Kidney (tissue), 14 donors: ENCODE data around the gene NCOA7. TPM values are rescaled to one million over a fixed set of nuclear protein-coding genes. Genes with fewer than 3 reads are reported as not detected.
A peak's percentile ranks its signal among the peaks of the same experiment; 100 is the strongest.

Experiments
- DNase-seq, 5 donors: peaks; one replicate each; pipeline ENCODE4 v3.0.0-alpha.2; 2013 to 2020
- FAIRE-seq: peaks from 2 replicates; lab custom pipeline; 2012; peaks lifted over from hg19 to GRCh38; lab: Jason Lieb, UNC
- H3K27ac ChIP-seq, 2 donors: one replicate each; pipeline ENCODE4 v1.7.0; 2013; ENCODE audit warnings: low read depth in 2 of 2, low read length in 2 of 2, inconsistent platforms in 1 of 2
- H3K27me3 ChIP-seq: one replicate; pipeline ENCODE4 v1.7.1; 2013; ENCODE audit warnings: low read length, inconsistent platforms; ENCODE audit not compliant: control insufficient read depth, insufficient read depth
- H3K36me3 ChIP-seq, 3 donors: one replicate each; pipeline versions ENCODE4 v1.7.0 to v1.7.1; 2013; ENCODE audit warnings: low read length in 3 of 3, control low read depth in 1 of 3, inconsistent platforms in 1 of 3; ENCODE audit not compliant: insufficient read depth in 3 of 3, control insufficient read depth in 2 of 3
- H3K4me1 ChIP-seq, 3 donors: one replicate each; pipeline versions ENCODE4 v1.7.0 to v1.7.1; 2013; ENCODE audit warnings: low read length in 3 of 3, inconsistent platforms in 1 of 3, low read depth in 1 of 3; ENCODE audit not compliant: control insufficient read depth in 2 of 3, insufficient read depth in 2 of 3
- H3K4me3 ChIP-seq, 3 donors: one replicate each; pipeline versions ENCODE4 v1.7.0 to v1.8.1; 2013; ENCODE audit warnings: low read length in 3 of 3, control low read depth in 1 of 3, inconsistent platforms in 1 of 3
- H3K9ac ChIP-seq, 3 donors: one replicate each; pipeline versions ENCODE4 v1.7.0 to v1.7.1; 2013; ENCODE audit warnings: low read length in 3 of 3, control low read depth in 1 of 3, inconsistent platforms in 1 of 3
- H3K9me3 ChIP-seq, 3 donors: one replicate each; pipeline versions ENCODE4 v1.7.0 to v1.7.1; 2013; ENCODE audit warnings: low read length in 3 of 3, control low read depth in 1 of 3, inconsistent platforms in 1 of 3; ENCODE audit not compliant: control insufficient read depth in 2 of 3, insufficient read depth in 1 of 3
- intact Hi-C: fragments of 100-400 bp; cut with DNase I; formaldehyde crosslinking; loops from one replicate; pipeline ENCODE4 v1.11.1; 2022
- polyA plus RNA-seq: library from polyadenylated mRNA; stranded (reverse); fragments of 350-450 nt; fragmentation: Illumina TruSeq; extraction: RNeasy Lipid Tissue Mini Kit (QIAGEN cat#74804); gene quantifications from one replicate; pipeline ENCODE4 v1.2.3, GENCODE V29; 2014; ENCODE audit warnings: low read depth, low replicate concordance; ENCODE audit not compliant: insufficient read depth
- total RNA-seq: library from RNA; stranded (reverse); fragmentation: NEBNext Ultra II Directional; extraction: Animal tissue kit (Norgen Biotek cat#: 25700); gene quantifications from one replicate; pipeline ENCODE4 v1.2.1, GENCODE V29; 2021
- TF ChIP-seq, protein P1 (sequence below): IDR thresholded peaks from 3 replicates; pipeline ENCODE4 v1.5.1; 2012; ENCODE audit warnings: mild to moderate bottlenecking, moderate library complexity, borderline replicate concordance; ENCODE audit not compliant: insufficient read depth; ENCODE audit errors: extremely low read depth
- donor health status: control.
- donor health status: control.
- donor health status: control.
- donor health status: control.
- donor health status: control.
- donor health status: DM: yes; HTN: yes; CAD: no.
- donor health status: Normal renal cell carcinoma (clear cell type).

The NCOA7 gene
- total and polyA plus RNA-seq, 2 donors from 2014 or later = 21.0 to 135 TPM

DNA sequence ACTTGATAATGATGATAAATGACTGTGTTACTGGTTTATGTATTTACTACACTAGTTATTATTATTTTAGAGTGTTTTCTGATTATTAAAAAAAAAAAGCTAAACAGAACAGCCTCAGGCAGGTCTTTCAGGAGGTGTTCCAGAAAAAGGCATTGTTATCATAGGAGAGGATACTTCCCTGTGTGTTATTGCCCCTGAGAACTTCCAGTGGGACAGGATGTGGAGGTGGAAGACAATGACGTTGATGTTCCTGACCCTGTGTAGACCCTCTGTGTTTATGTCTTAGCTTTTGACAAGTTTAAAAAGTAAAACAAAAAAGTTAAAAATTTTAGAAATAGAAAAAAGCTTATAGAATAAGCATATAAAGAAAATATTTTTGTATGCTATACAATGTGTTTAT, 49.1 kb downstream of the NCOA7 start:
- DNase-seq (no peak), FAIRE-seq (peak; percentile 71)
- intact Hi-C loops = no loop called here
- Histone ChIP-seq H3K9me3 (no peaks in the 10 kb centered on the region), H3K4me3 (no peak overlapping the region), H3K9ac (no peak overlapping the region), H3K27me3 (no peaks in the 10 kb centered on the region), H3K4me1 (peaks cover 0 to 12% (median 3%) of the 10 kb centered on the region in 3 donors), H3K27ac (no peak overlapping the region), H3K36me3 (no peaks in the 10 kb centered on the region)
- TF ChIP-seq, protein P1, sequence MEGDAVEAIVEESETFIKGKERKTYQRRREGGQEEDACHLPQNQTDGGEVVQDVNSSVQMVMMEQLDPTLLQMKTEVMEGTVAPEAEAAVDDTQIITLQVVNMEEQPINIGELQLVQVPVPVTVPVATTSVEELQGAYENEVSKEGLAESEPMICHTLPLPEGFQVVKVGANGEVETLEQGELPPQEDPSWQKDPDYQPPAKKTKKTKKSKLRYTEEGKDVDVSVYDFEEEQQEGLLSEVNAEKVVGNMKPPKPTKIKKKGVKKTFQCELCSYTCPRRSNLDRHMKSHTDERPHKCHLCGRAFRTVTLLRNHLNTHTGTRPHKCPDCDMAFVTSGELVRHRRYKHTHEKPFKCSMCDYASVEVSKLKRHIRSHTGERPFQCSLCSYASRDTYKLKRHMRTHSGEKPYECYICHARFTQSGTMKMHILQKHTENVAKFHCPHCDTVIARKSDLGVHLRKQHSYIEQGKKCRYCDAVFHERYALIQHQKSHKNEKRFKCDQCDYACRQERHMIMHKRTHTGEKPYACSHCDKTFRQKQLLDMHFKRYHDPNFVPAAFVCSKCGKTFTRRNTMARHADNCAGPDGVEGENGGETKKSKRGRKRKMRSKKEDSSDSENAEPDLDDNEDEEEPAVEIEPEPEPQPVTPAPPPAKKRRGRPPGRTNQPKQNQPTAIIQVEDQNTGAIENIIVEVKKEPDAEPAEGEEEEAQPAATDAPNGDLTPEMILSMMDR = no peak

DNA sequence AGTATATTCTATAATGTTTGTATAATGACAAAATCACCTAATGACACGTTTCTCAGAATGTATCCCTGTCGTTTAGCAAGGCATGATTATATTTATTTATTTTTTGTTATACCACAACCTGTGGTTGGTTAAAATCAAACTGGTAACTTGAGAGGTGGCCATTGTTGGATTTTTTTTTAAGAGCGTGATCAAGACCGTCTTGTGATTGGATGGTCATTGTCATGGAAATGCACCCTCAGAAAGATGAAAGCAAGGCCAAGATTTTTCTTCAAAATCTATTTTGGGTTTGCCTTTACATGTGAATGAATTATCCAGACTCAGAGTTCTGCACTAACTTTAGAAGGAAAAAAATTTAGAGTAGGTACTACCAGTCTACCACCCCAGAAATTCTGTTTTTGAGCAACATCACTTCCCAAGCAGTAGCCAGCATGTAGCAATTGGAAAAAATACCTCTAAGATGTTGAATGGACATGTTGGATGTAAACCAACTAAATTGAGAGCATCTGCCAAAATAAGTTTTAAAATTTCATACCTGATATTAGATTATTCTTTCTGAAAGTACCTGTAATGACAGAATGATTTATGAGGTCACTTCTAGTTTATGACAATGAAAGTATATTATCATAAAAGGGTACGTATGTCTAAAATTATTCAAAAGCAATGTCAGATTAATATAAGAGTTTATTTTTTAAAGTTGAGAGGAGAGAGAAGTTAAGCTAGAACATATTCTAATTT, 50.8 kb downstream of the NCOA7 start:
- intact Hi-C loops = no loop called here
- H3K27me3 ChIP-seq = no peaks in the 10 kb centered on the region
- DNase-seq (no peak), FAIRE-seq (no peak)
- TF ChIP-seq, protein P1 = no peak
- no peaks in the 10 kb centered on the region for H3K9me3 ChIP-seq
- H3K4me1 ChIP-seq = peaks cover 0 to 7% (median 6%) of the 10 kb centered on the region in 3 donors
- H3K36me3 ChIP-seq = no peaks in the 10 kb centered on the region
- no peak overlapping the region for H3K4me3 ChIP-seq
- no peak overlapping the region for H3K27ac ChIP-seq
- no peak overlapping the region for H3K9ac ChIP-seq

- DNase-seq (no peak), FAIRE-seq (no peak)
- H3K36me3 ChIP-seq = no peaks in the 10 kb centered on the region
- no peak overlapping the region for H3K9ac ChIP-seq
- H3K4me1 ChIP-seq = peaks cover 0 to 8% (median 7%) of the 10 kb centered on the region in 3 donors
- TF ChIP-seq, protein P1 = no peak
- intact Hi-C loops = no loop called here
- no peak overlapping the region for H3K4me3 ChIP-seq
- no peaks in the 10 kb centered on the region for H3K27me3 ChIP-seq
- no peaks in the 10 kb centered on the region for H3K9me3 ChIP-seq
- no peak overlapping the region for H3K27ac ChIP-seq
These were observed 51.4 kb downstream of the NCOA7 start for GRCh38 chr6:125842091-125842626.
